DND-41 (cell line): ENCODE results near the gene RBP5.

Experiments
- EZH2 ChIP-seq: IDR thresholded peaks from 3 replicates; pipeline ENCODE4 v1.6.1; 2012; ENCODE audit warnings: borderline replicate concordance, low read depth, mild to moderate bottlenecking, moderate library complexity, low read length, inconsistent platforms; ENCODE audit not compliant: severe bottlenecking
- TF ChIP-seq, protein P1 (sequence below): IDR thresholded peaks from 2 replicates; pipeline ENCODE4 v1.5.1; 2012; ENCODE audit warnings: borderline replicate concordance, low read length, moderate library complexity, mild to moderate bottlenecking; ENCODE audit not compliant: poor library complexity, severe bottlenecking; ENCODE audit errors: extremely low read depth

DNA sequence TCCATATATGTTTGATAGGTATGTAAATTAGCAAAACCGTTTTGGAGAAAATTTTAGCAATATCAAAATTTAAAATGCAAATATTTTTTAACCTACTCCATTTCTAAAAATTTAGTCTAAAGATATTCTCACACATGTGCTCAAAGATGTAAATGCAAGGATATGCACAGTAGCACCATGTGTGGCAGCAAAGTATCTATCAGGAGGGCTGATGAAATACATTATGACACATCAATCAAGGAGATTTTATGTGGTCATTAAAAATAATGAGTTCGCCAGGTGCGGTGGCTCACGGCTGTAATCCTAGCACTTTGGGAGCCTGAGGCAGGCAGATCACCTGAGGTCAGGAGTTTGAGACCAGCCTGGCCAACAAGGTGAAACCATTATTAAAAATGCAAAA, 28.4 kb downstream of the RBP5 start:
- TF ChIP-seq, protein P1, sequence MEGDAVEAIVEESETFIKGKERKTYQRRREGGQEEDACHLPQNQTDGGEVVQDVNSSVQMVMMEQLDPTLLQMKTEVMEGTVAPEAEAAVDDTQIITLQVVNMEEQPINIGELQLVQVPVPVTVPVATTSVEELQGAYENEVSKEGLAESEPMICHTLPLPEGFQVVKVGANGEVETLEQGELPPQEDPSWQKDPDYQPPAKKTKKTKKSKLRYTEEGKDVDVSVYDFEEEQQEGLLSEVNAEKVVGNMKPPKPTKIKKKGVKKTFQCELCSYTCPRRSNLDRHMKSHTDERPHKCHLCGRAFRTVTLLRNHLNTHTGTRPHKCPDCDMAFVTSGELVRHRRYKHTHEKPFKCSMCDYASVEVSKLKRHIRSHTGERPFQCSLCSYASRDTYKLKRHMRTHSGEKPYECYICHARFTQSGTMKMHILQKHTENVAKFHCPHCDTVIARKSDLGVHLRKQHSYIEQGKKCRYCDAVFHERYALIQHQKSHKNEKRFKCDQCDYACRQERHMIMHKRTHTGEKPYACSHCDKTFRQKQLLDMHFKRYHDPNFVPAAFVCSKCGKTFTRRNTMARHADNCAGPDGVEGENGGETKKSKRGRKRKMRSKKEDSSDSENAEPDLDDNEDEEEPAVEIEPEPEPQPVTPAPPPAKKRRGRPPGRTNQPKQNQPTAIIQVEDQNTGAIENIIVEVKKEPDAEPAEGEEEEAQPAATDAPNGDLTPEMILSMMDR = no peak
- no peak for TF ChIP-seq EZH2
